HCT116 (cell line): ENCODE results near the gene BDH2. TPM values are rescaled to one million over a fixed set of nuclear protein-coding genes. Genes with fewer than 3 reads are reported as not detected.

Experiments
- ATAC-seq: fragments of 200-7000 bp; cut with Tn5 transposase; 2 replicates; pipeline ENCODE4 v1.9.1; 2020; ENCODE audit warnings: mild to moderate bottlenecking, moderate library complexity
- BruUV-seq: library from RNA; stranded (reverse); fragments of 400-500 nt; replicated peaks from 2 replicates; lab custom pipeline; 2021; lab: Mats Ljungman, UMichigan
- CTCF ChIA-PET: fragments of 300-600 bp; sonication (Branson Sonifier 250); formaldehyde crosslinking; loops from one replicate; lab custom pipeline; 2021; ENCODE audit warnings: antibody characterized with exemption; lab: Charles Lee
- POLR2A ChIA-PET: fragments of 300-600, 350-600 bp; sonication (Branson Sonifier 250); formaldehyde crosslinking; loops from one replicate; lab custom pipeline; 2021; ENCODE audit warnings: antibody characterized with exemption; lab: Charles Lee
- RAD21 ChIA-PET, 2 experiments: fragments of 300-600 bp; sonication (Branson Sonifier 250); formaldehyde crosslinking; loops; one replicate each; lab custom pipeline; 2023; ENCODE audit warnings: low total read pairs in 2 of 2; ENCODE audit not compliant: uncharacterized antibody in 2 of 2, unreplicated experiment in 2 of 2, low non-redundant PET in 1 of 2; lab: Charles Lee
- DNase-seq: peaks from one replicate; pipeline ENCODE4 v3.0.0-alpha.2; 2010; ENCODE audit warnings: low read depth, low spot score
- H2AFZ ChIP-seq: fragments of 200-600 bp; shearing (Covaris generic), sonication (generic); 2 replicates; pipeline ENCODE4 v1.6.1; 2017; ENCODE audit warnings: low read depth, mixed run types, mixed read lengths, antibody characterized with exemption, low read length; ENCODE audit not compliant: poor library complexity, severe bottlenecking
- H3K27ac ChIP-seq: 2 replicates; pipeline ENCODE4 v1.5.1; 2012; ENCODE audit warnings: low read depth, low read length
- H3K27me3 ChIP-seq: fragments of 200-600 bp; sonication (generic); 2 replicates; pipeline ENCODE4 v1.6.1; 2016; ENCODE audit warnings: mixed run types, low read length, mixed read lengths; ENCODE audit not compliant: insufficient read depth
- H3K36me3 ChIP-seq, 2 experiments: fragments of 200-500 bp in 1 of 2; fragments of 200-600 bp in 1 of 2; sonication (Bioruptor generic) in 1 of 2; sonication (generic) in 1 of 2; 2 replicates each; pipeline versions ENCODE4 v1.5.1 to v1.6.1; 2014 to 2016; ENCODE audit warnings: low read length in 2 of 2, inconsistent platforms in 1 of 2, mixed read lengths in 1 of 2, mixed run types in 1 of 2; ENCODE audit not compliant: insufficient read depth in 2 of 2, control insufficient read depth in 1 of 2
- H3K4me1 ChIP-seq, 2 experiments: fragments of 200-600 bp in 1 of 2; sonication (generic) in 1 of 2; 2 replicates each; pipeline versions ENCODE4 v1.5.1 to v1.6.1; 2012 to 2017; ENCODE audit warnings: low read length in 2 of 2, inconsistent platforms in 1 of 2, mild to moderate bottlenecking in 1 of 2, mixed read lengths in 1 of 2, mixed run types in 1 of 2, moderate library complexity in 1 of 2; ENCODE audit not compliant: insufficient read depth in 2 of 2, control insufficient read depth in 1 of 2
- H3K4me2 ChIP-seq: fragments of 200-600 bp; sonication (generic); 2 replicates; pipeline ENCODE4 v1.6.1; 2017; ENCODE audit warnings: mixed run types, low read length, mixed read lengths
- H3K4me3 ChIP-seq, 2 experiments: fragments of 200-600 bp in 1 of 2; sonication (generic) in 1 of 2; replicated peaks in 1 of 2; 2 replicates each; pipeline ENCODE4 v1.5.1; 2011 to 2016; ENCODE audit warnings: low read length in 2 of 2, control low read depth in 1 of 2, low read depth in 1 of 2, mild to moderate bottlenecking in 1 of 2, mixed read lengths in 1 of 2, mixed run types in 1 of 2
- H3K79me2 ChIP-seq: fragments of 200-600 bp; sonication (generic); 2 replicates; pipeline ENCODE4 v1.6.1; 2017; ENCODE audit warnings: mild to moderate bottlenecking, mixed run types, low read length, moderate library complexity, mixed read lengths; ENCODE audit not compliant: insufficient read depth
- H3K9ac ChIP-seq: fragments of 200-600 bp; sonication (generic); 2 replicates; pipeline ENCODE4 v1.6.1; 2016; ENCODE audit warnings: low read length, mixed read lengths
- H3K9me2 ChIP-seq: fragments of 200-600 bp; sonication (generic), shearing (Covaris generic); 2 replicates; pipeline ENCODE4 v1.6.1; 2017; ENCODE audit warnings: mixed run types, mild to moderate bottlenecking, moderate library complexity; ENCODE audit not compliant: insufficient read depth
- H3K9me3 ChIP-seq, 2 experiments: fragments of 200-500 bp in 1 of 2; fragments of 200-600 bp in 1 of 2; sonication (Bioruptor generic) in 1 of 2; sonication (generic) in 1 of 2; 2 replicates each; pipeline ENCODE4 v1.6.1; 2014 to 2017; ENCODE audit warnings: low read length in 2 of 2, mixed read lengths in 2 of 2, inconsistent platforms in 1 of 2, low read depth in 1 of 2, mild to moderate bottlenecking in 1 of 2, mixed run types in 1 of 2, moderate library complexity in 1 of 2; ENCODE audit not compliant: control insufficient read depth in 1 of 2, insufficient read depth in 1 of 2
- H4K20me1 ChIP-seq: fragments of 200-600 bp; sonication (generic), shearing (Covaris generic); 2 replicates; pipeline ENCODE4 v1.6.1; 2017; ENCODE audit warnings: mixed run types, mild to moderate bottlenecking, moderate library complexity; ENCODE audit not compliant: insufficient read depth
- CBX3 ChIP-seq: IDR thresholded peaks from 2 replicates; pipeline ENCODE4 v1.6.1; 2012; ENCODE audit warnings: low read depth
- CEBPB ChIP-seq: IDR thresholded peaks from 2 replicates; pipeline ENCODE4 v1.6.1; 2012; ENCODE audit warnings: low read depth
- CTCF ChIP-seq, 3 experiments: fragments of 200-600 bp in 1 of 3; sonication (generic) in 1 of 3; IDR thresholded peaks in 2 of 3; conservative IDR thresholded peaks in 1 of 3; 2 replicates each; pipeline ENCODE4 v1.5.1; 2012 to 2017; ENCODE audit warnings: low read depth in 2 of 3, low read length in 2 of 3, antibody characterized with exemption in 1 of 3, borderline replicate concordance in 1 of 3, control low read depth in 1 of 3, mild to moderate bottlenecking in 1 of 3, mixed read lengths in 1 of 3, mixed run types in 1 of 3, moderate library complexity in 1 of 3; ENCODE audit not compliant: insufficient read depth in 1 of 3
- ELF1 ChIP-seq: IDR thresholded peaks from 2 replicates; pipeline ENCODE4 v1.6.1; 2012; ENCODE audit warnings: low read depth, borderline replicate concordance
- EZH2 ChIP-seq: fragments of 200-600 bp; sonication (generic); IDR thresholded peaks from 2 replicates; pipeline ENCODE4 v1.6.1; 2017; ENCODE audit warnings: antibody characterized with exemption, mixed run types
- EZH2phosphoT487 ChIP-seq: fragments of 200-600 bp; IDR thresholded peaks from 2 replicates; pipeline ENCODE4 v1.6.1; 2018; ENCODE audit warnings: antibody characterized with exemption, borderline replicate concordance
- POLR2A ChIP-seq: IDR thresholded peaks from 2 replicates; pipeline ENCODE4 v1.7.0; 2011; ENCODE audit warnings: borderline replicate concordance; ENCODE audit not compliant: insufficient read depth, insufficient read length; ENCODE audit errors: extremely low read depth
- POLR2AphosphoS5 ChIP-seq: IDR thresholded peaks from 2 replicates; pipeline ENCODE4 v1.6.1; 2011; ENCODE audit warnings: mild to moderate bottlenecking, low read depth, low read length, moderate library complexity
- SIN3A ChIP-seq: IDR thresholded peaks from 2 replicates; pipeline ENCODE4 v1.6.1; 2012; ENCODE audit warnings: low read depth
- SRF ChIP-seq: IDR thresholded peaks from 2 replicates; pipeline ENCODE4 v1.6.1; 2012; ENCODE audit warnings: low read depth
- intact Hi-C: fragments of 100-400 bp; cut with micrococcal nuclease; formaldehyde crosslinking; loops from 2 replicates; pipeline ENCODE4 v1.10.0; 2022
- total RNA-seq: library from RNA; stranded (reverse); gene quantifications from one replicate; pipeline ENCODE4 v1.2.1, GENCODE V29; 2021; ENCODE audit not compliant: unreplicated experiment
- TF ChIP-seq, protein P1 (sequence below): IDR thresholded peaks from 2 replicates; pipeline ENCODE4 v1.6.1; 2012
- TF ChIP-seq, protein P2 (sequence below): IDR thresholded peaks from 2 replicates; pipeline ENCODE4 v1.6.1; 2011; ENCODE audit warnings: mild to moderate bottlenecking, low read length, moderate library complexity; ENCODE audit not compliant: insufficient replicate concordance; ENCODE audit errors: extremely low read depth

Gene BDH2
- total RNA-seq, 1 experiment from 2014 or later: 5.0 TPM

DNA sequence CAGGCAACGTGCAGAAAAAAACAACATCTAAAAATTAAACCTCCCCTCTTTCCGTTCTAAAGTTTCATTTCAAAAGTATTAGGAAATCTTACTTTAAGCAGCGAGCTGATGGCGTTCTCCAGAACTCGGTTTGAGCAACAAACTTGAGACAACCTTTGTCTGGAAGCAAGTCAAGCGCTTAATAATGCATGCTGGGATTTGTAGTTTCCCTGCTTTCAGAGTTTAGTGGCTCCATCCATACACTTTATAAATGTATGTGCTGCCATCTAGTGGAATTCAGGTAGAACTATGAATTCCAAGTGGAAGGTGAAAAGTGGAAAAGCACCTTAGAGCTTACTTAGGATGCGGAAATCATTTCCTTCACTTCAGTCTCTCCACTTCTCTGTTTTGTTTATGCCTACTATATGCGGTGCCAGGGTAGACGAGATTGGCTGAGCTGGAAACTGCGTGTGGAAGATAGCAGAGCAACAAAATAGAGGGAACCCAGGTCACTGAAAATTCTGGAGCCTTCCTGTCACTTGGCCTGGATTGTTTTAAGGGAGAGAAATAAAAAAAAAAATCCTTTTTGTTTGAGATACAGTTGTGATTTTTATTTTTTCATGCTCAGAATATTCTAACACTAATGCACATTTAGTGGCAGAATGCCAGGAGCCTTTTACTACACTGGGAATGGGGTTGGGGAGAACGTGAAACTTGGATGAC, at the start of gene BDH2 (continued):
- TF ChIP-seq POLR2A: peak; percentile 51
- no peak; the same call in 1 of the 2 replicates for TF ChIP-seq SRF
- TF ChIP-seq, protein P1, sequence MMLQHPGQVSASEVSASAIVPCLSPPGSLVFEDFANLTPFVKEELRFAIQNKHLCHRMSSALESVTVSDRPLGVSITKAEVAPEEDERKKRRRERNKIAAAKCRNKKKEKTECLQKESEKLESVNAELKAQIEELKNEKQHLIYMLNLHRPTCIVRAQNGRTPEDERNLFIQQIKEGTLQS: no peak
- TF ChIP-seq EZH2: no peak
- no peak; the same call in 1 of the 2 replicates for TF ChIP-seq ELF1
- peak; percentile 52; the same call in 1 of the 2 replicates for TF ChIP-seq CEBPB
- no peak for TF ChIP-seq SIN3A

DNA sequence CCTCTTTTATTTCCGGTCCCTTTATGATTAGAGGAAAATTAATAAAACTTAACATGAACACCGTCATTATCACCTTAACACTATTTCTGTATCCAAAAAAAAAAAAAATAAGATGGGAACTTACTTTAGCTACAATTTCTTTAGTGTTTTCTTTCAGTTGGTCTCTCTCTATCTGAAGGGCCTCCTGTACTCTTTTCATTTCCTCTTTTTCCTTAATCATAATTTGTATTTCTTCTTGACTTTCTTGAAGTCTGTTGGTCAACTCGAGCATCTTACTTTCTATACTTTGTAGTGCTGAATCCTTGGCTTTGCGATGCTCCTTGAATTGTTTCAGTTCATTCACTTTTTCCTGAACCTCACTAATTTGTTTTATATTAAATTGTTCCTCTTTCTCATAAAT, 45.3 kb upstream of the BDH2 start:
- H3K4me3 ChIP-seq: no peak overlapping the region
- DNase-seq (no peak), ATAC-seq (no peak)
- H3K9me2 ChIP-seq: no peaks in the 10 kb centered on the region
- H2AFZ ChIP-seq: no peak overlapping the region
- no peaks in the 10 kb centered on the region for H3K9me3 ChIP-seq
- BruUV-seq: TSS peak; percentile 47
- intact Hi-C loops: no loop called here
- H4K20me1 ChIP-seq: no peaks in the 10 kb centered on the region
- no peaks in the 10 kb centered on the region for H3K4me1 ChIP-seq
- ChIA-PET RAD21 (no interaction called here), CTCF (no interaction called here), POLR2A (no interaction called here)
- peaks cover 38 to 50% of the 10 kb centered on the region in 2 experiments for H3K36me3 ChIP-seq
- TF ChIP-seq POLR2A (no peak), CTCF (IDR thresholded peaks at IDR 0.05 in 2 of 3, conservative IDR thresholded peaks at IDR 0.05 in 1 of 3; ENCODE audit: borderline replicate concordance in 1 of 3, insufficient read depth in 1 of 3, low read depth in 2 of 3, low read length in 2 of 3) (no peak), CBX3 (no peak), POLR2AphosphoS5 (no peak), ELF1 (no peak), EZH2phosphoT487 (no peak), CEBPB (no peak)
- TF ChIP-seq, protein P1: no peak
- TF ChIP-seq, protein P2, sequence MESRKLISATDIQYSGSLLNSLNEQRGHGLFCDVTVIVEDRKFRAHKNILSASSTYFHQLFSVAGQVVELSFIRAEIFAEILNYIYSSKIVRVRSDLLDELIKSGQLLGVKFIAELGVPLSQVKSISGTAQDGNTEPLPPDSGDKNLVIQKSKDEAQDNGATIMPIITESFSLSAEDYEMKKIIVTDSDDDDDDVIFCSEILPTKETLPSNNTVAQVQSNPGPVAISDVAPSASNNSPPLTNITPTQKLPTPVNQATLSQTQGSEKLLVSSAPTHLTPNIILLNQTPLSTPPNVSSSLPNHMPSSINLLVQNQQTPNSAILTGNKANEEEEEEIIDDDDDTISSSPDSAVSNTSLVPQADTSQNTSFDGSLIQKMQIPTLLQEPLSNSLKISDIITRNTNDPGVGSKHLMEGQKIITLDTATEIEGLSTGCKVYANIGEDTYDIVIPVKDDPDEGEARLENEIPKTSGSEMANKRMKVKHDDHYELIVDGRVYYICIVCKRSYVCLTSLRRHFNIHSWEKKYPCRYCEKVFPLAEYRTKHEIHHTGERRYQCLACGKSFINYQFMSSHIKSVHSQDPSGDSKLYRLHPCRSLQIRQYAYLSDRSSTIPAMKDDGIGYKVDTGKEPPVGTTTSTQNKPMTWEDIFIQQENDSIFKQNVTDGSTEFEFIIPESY: no peak
- H3K4me2 ChIP-seq: no peak overlapping the region
- no peak overlapping the region for H3K27ac ChIP-seq
- H3K79me2 ChIP-seq: no peaks in the 10 kb centered on the region
- H3K9ac ChIP-seq: no peak overlapping the region
- H3K27me3 ChIP-seq: no peaks in the 10 kb centered on the region
